GM12878 (cell line): Measurements from ENCODE around the gene ZNF552. TPM values are rescaled to one million over a fixed set of nuclear protein-coding genes. Genes with fewer than 3 reads are reported as not detected.

Source experiments
- ATAC-seq: fragments of 200-7000 bp; cut with Tn5 transposase; 3 replicates; pipeline ENCODE4 v1.9.1; 2020; ENCODE audit warnings: mild to moderate bottlenecking, moderate library complexity
- BruUV-seq: library from RNA; stranded (reverse); fragments of 400-500 nt; replicated peaks from 2 replicates; lab custom pipeline; 2021; lab: Mats Ljungman, UMichigan
- CTCF ChIA-PET: fragments of 300-600 bp; sonication (Branson Sonifier 250); formaldehyde crosslinking; extraction: SDS; loops from one replicate; lab custom pipeline; 2021; ENCODE audit warnings: inconsistent platforms; lab: Yijun Ruan, JAX
- POLR2A ChIA-PET: fragments of 350-600 bp; formaldehyde crosslinking; extraction: SDS; loops from one replicate; lab custom pipeline; 2021; ENCODE audit warnings: inconsistent platforms; lab: Charles Lee
- RAD21 ChIA-PET: fragments of 300-600 bp; sonication (Branson Sonifier 250); formaldehyde crosslinking; loops from one replicate; lab custom pipeline; 2023; ENCODE audit warnings: antibody characterized with exemption; ENCODE audit not compliant: unreplicated experiment; lab: Charles Lee
- SMC1A ChIA-PET: fragments of 300-600 bp; sonication (Branson Sonifier 250); formaldehyde crosslinking; loops from one replicate; lab custom pipeline; 2023; ENCODE audit not compliant: unreplicated experiment, uncharacterized antibody; lab: Charles Lee
- DNase-seq: peaks from one replicate; pipeline ENCODE4 v3.0.0-alpha.2; 2011; ENCODE audit warnings: low read depth, low spot score
- FAIRE-seq: peaks from 3 replicates; lab custom pipeline; 2011; peaks lifted over from hg19 to GRCh38; lab: Jason Lieb, UNC
- H2AFZ ChIP-seq: 2 replicates; pipeline ENCODE4 v1.6.0; 2011; ENCODE audit warnings: low read depth, low read length, control low read depth; ENCODE audit not compliant: control insufficient read depth
- H3K27ac ChIP-seq: 2 replicates; pipeline ENCODE4 v1.5.1; 2011; ENCODE audit warnings: control low read depth; ENCODE audit not compliant: control insufficient read depth, insufficient read depth
- H3K27me3 ChIP-seq, 2 experiments: replicated peaks in 1 of 2; 2 replicates each; pipeline versions ENCODE4 v1.6.0 to v1.6.1; 2011; ENCODE audit warnings: low read length in 1 of 2; ENCODE audit not compliant: control insufficient read depth in 2 of 2, insufficient read depth in 2 of 2
- H3K36me3 ChIP-seq, 2 experiments: 2 replicates each; pipeline ENCODE4 v1.5.1; 2011; ENCODE audit warnings: low read length in 1 of 2; ENCODE audit not compliant: control insufficient read depth in 2 of 2, insufficient read depth in 2 of 2
- H3K4me1 ChIP-seq: 2 replicates; pipeline ENCODE4 v1.6.1; 2011; ENCODE audit warnings: mild to moderate bottlenecking, low read length, moderate library complexity, mixed read lengths; ENCODE audit not compliant: control insufficient read depth, insufficient read depth
- H3K4me2 ChIP-seq: 2 replicates; pipeline ENCODE4 v1.6.0; 2011; ENCODE audit warnings: control low read depth; ENCODE audit not compliant: control insufficient read depth, insufficient read depth
- H3K4me3 ChIP-seq: fragments of 200-600 bp; sonication (generic); 2 replicates; pipeline ENCODE4 v1.5.1; 2016
- H3K79me2 ChIP-seq: 2 replicates; pipeline ENCODE4 v1.6.0; 2011; ENCODE audit warnings: low read length; ENCODE audit not compliant: control insufficient read depth, insufficient read depth
- H3K9ac ChIP-seq: 2 replicates; pipeline ENCODE4 v1.8.0; 2011; ENCODE audit warnings: low read length, control low read depth, mixed read lengths; ENCODE audit not compliant: control insufficient read depth, insufficient read depth
- H3K9me3 ChIP-seq: replicated peaks from 3 replicates; pipeline ENCODE4 v1.5.1; 2011; ENCODE audit warnings: mild to moderate bottlenecking, low read length; ENCODE audit not compliant: control insufficient read depth, insufficient read depth
- H4K20me1 ChIP-seq: 2 replicates; pipeline ENCODE4 v1.6.0; 2011; ENCODE audit not compliant: control insufficient read depth, insufficient read depth
- PML ChIP-seq: IDR thresholded peaks from 2 replicates; pipeline ENCODE4 v1.6.1; 2012; ENCODE audit warnings: low read length, inconsistent platforms
- SPI1 ChIP-seq: IDR thresholded peaks from 2 replicates; pipeline ENCODE4 v1.6.1; 2011; ENCODE audit warnings: low read depth, mild to moderate bottlenecking, low read length, moderate library complexity, borderline replicate concordance; ENCODE audit not compliant: insufficient read depth
- TBL1XR1 ChIP-seq: IDR thresholded peaks from 2 replicates; pipeline ENCODE4 v1.6.1; 2012; ENCODE audit warnings: low read depth, low read length, improper control_type of control experiment
- ZBED1 ChIP-seq: IDR thresholded peaks from 2 replicates; pipeline ENCODE4 v1.6.1; 2016; ENCODE audit warnings: borderline replicate concordance
- WGBS: methylation state at CpG from one replicate; pipeline ENCODE4 v1.1.6; 2016; ENCODE audit warnings: low lambda C conversion rate; ENCODE audit not compliant: insufficient replicate concordance, insufficient coverage; ENCODE audit errors: missing lambda C conversion rate; 5-methylcytosine and 5-hydroxymethylcytosine counted together
- in situ Hi-C: fragments of 300-500 bp; cut with MboI; formaldehyde crosslinking; loops from 9 replicates; pipeline ENCODE4 v1.14.3; 2018; ENCODE audit warnings: mixed read lengths
- intact Hi-C: fragments of 100-400 bp; cut with micrococcal nuclease; formaldehyde crosslinking; loops from one replicate; pipeline ENCODE4 v1.14.2; 2022; ENCODE audit not compliant: unreplicated experiment
- polyA plus RNA-seq, 11 experiments: library from polyadenylated mRNA; depleted of rRNA in 4 of 11; unstranded in 6 of 11; stranded (reverse) in 5 of 11; fragments of >200 nt; fragmentation: Nextera tagmentation in 4 of 11; fragmentation: Illumina TruSeq in 1 of 11; extraction: Ambion mirVana in 4 of 11; extraction: Trizol in 1 of 11; gene quantifications; 1 replicate in 1 of 11; 2 replicates in 10 of 11; pipeline versions ENCODE4 v1.2.1 to v1.2.3, GENCODE V29; 2011 to 2016; ENCODE audit warnings: inconsistent platforms in 2 of 11, missing spikeins in 2 of 11, low read depth in 1 of 11
- total RNA-seq, 4 experiments: library from RNA; depleted of rRNA in 3 of 4; stranded (reverse); fragments of >200 nt in 3 of 4; fragmentation: Illumina TruSeq in 1 of 4; extraction: Trizol in 1 of 4; gene quantifications; 2 replicates each; pipeline versions ENCODE4 v1.2.1 to v1.2.3, GENCODE V29; 2013 to 2021
- TF ChIP-seq, protein P1 (sequence below): IDR thresholded peaks from 2 replicates; pipeline ENCODE4 v1.6.1; 2011; ENCODE audit warnings: low read depth, mild to moderate bottlenecking, low read length, moderate library complexity, borderline replicate concordance; ENCODE audit errors: extremely low read depth
- TF ChIP-seq, protein P2 (sequence below): fragments of 450-650 bp; IDR thresholded peaks from 2 replicates; pipeline ENCODE4 v1.6.1; 2016; ENCODE audit warnings: mild to moderate bottlenecking, moderate library complexity, borderline replicate concordance

ZNF552 gene
- total and polyA plus RNA-seq, 10 of the 15 experiments (the other 5 are each of a cell fraction or from before 2014, with no cell fraction given) = 3.6 to 13.3 (median 8.0) TPM

DNA sequence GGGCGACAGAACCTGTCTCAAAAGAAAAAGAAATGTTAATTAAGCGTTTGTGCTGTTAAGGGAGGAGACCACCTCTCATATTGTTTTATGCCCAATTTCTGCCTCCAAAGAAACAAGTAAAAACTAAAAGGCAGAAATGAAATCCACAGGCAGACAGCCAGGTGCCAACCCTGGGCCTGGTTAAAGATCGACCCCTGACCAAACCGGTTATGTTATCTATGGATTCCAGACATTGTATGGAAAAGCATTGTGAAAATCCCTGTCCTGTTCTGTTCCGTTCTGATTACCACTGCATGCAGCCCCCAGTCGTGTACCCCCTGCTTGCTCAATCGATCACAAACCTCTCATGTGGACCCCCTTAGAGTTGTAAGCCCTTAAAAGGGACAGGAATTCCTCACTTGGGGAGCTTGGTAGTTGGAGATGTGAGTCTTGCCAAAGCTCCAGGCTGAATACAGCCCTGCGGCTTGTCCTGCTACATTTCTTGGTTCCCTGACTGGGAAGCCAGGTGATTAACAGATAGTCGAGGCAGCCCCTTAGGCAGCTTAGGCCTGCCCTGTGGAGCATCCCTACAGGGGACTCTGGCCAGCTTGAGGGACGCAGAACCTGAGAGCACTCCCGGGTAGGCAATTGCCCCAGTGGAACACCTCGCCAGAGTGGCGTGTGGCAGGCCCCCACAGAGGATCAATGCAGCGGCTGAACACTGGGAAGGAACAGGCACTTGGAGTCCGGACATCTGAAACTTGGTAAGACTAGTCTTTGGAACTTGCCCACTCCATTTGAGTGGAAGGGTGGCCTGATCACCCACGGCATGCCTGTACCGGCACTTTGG is 748 bp upstream of the ZNF552 start:
- Histone ChIP-seq H3K79me2 (peaks cover 27% of the 10 kb centered on the region), H3K4me2 (peak overlapping the region; percentile 98), H3K36me3 (0 out of 4 replicates have a peak, but pooled peaks cover 0 to under 1% of the 10 kb centered on the region in 2 experiments), H4K20me1 (no peaks in the 10 kb centered on the region), H3K27ac (peak overlapping the region; percentile 82; the same call in 1 of the 2 replicates), H3K9ac (no peak overlapping the region; the same call in 1 of the 2 replicates), H3K4me1 (peaks cover 8% of the 10 kb centered on the region), H3K27me3 (no peaks in the 10 kb centered on the region), H3K9me3 (no peaks in the 10 kb centered on the region), H3K4me3 (peak overlapping the region; percentile 93), H2AFZ (peak overlapping the region; percentile 88)
- FAIRE-seq = no peak
- in situ Hi-C loops = loop anchor here (25.0 kb wide), 1 partner anchor 1678 kb away; the partner anchor contains the start of gene ZNF444
- no peak for DNase-seq
- ChIA-PET SMC1A (no interaction called here), RAD21 (no interaction called here), POLR2A (interaction anchor here (0.6 to 1.0 kb wide), 3 partner anchors 15 to 28 kb away, joined by 3 read pairs; no protein-coding TSS in a partner anchor), CTCF (interaction anchor here (0.9 kb wide), 1 partner anchor 13 kb away, joined by 3 read pairs; no protein-coding TSS in a partner anchor)
- intact Hi-C loops = no loop called here
- no TSS peak for BruUV-seq
- TF ChIP-seq TBL1XR1 (no peak), ZBED1 (no peak), SPI1 (no peak), PML (no peak)
- TF ChIP-seq, protein P1, sequence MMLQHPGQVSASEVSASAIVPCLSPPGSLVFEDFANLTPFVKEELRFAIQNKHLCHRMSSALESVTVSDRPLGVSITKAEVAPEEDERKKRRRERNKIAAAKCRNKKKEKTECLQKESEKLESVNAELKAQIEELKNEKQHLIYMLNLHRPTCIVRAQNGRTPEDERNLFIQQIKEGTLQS = no peak
- TF ChIP-seq, protein P2, sequence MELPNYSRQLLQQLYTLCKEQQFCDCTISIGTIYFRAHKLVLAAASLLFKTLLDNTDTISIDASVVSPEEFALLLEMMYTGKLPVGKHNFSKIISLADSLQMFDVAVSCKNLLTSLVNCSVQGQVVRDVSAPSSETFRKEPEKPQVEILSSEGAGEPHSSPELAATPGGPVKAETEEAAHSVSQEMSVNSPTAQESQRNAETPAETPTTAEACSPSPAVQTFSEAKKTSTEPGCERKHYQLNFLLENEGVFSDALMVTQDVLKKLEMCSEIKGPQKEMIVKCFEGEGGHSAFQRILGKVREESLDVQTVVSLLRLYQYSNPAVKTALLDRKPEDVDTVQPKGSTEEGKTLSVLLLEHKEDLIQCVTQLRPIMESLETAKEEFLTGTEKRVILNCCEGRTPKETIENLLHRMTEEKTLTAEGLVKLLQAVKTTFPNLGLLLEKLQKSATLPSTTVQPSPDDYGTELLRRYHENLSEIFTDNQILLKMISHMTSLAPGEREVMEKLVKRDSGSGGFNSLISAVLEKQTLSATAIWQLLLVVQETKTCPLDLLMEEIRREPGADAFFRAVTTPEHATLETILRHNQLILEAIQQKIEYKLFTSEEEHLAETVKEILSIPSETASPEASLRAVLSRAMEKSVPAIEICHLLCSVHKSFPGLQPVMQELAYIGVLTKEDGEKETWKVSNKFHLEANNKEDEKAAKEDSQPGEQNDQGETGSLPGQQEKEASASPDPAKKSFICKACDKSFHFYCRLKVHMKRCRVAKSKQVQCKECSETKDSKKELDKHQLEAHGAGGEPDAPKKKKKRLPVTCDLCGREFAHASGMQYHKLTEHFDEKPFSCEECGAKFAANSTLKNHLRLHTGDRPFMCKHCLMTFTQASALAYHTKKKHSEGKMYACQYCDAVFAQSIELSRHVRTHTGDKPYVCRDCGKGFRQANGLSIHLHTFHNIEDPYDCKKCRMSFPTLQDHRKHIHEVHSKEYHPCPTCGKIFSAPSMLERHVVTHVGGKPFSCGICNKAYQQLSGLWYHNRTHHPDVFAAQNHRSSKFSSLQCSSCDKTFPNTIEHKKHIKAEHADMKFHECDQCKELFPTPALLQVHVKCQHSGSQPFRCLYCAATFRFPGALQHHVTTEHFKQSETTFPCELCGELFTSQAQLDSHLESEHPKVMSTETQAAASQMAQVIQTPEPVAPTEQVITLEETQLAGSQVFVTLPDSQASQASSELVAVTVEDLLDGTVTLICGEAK = no peak
- WGBS = 91% methylated on average over 17 of the region's 17 CpGs
- no peak for ATAC-seq
